ENCODE measurements around the gene PODN.

Gene PODN

GRCh38 chr1:53038566-53038965, 23.4 kb upstream of the PODN start:
- no peak for TF ChIP-seq CTCF (IDR thresholded peaks at IDR 0.05; ENCODE audit: low read depth, low read length)
- H3K4me3 ChIP-seq (ENCODE audit: low read depth, low read length), result no peak overlapping the region

GRCh38 chr1:53043271-53043670, 18.7 kb upstream of the PODN start:
- TF ChIP-seq CTCF (IDR thresholded peaks at IDR 0.05; ENCODE audit: low read depth, low read length), result no peak
- H3K4me3 ChIP-seq (ENCODE audit: low read depth, low read length), result no peak overlapping the region

GRCh38 chr1:53044926-53045325, 17.1 kb upstream of the PODN start:
- no peak for TF ChIP-seq CTCF (IDR thresholded peaks at IDR 0.05; ENCODE audit: low read depth, low read length)
- no peak overlapping the region for H3K4me3 ChIP-seq (ENCODE audit: low read depth, low read length)

- H3K4me3 ChIP-seq (ENCODE audit: low read depth, low read length), result no peak overlapping the region
- no peak for TF ChIP-seq CTCF (IDR thresholded peaks at IDR 0.05; ENCODE audit: low read depth, low read length)
Measured at GRCh38 chr1:53046930-53047329, 15.1 kb upstream of the PODN start.

- H3K4me3 ChIP-seq (ENCODE audit: low read depth, low read length), result no peak overlapping the region
- TF ChIP-seq CTCF (IDR thresholded peaks at IDR 0.05; ENCODE audit: low read depth, low read length), result no peak
Measured at GRCh38 chr1:53047737-53048736, 14.0 kb upstream of the PODN start.

- TF ChIP-seq CTCF (IDR thresholded peaks at IDR 0.05; ENCODE audit: low read depth, low read length), result no peak
- no peak overlapping the region for H3K4me3 ChIP-seq (ENCODE audit: low read depth, low read length)
Measured at GRCh38 chr1:53048960-53049573, 12.9 kb upstream of the PODN start.

- no peak for TF ChIP-seq CTCF (IDR thresholded peaks at IDR 0.05; ENCODE audit: low read depth, low read length)
- no peak overlapping the region for H3K4me3 ChIP-seq (ENCODE audit: low read depth, low read length)
Measured at GRCh38 chr1:53049574-53049967, 12.4 kb upstream of the PODN start.

Data from WI38 (cell line).